Spleen (tissue), 13 donors: ENCODE measurements around the gene LUC7L3. TPM values are rescaled to one million over a fixed set of nuclear protein-coding genes. Genes with fewer than 3 reads are reported as not detected.

Experiments
- DNase-seq: peaks from one replicate; pipeline ENCODE4 v3.0.0-alpha.2; 2020
- H3K27ac ChIP-seq, 8 donors: fragments of 200-600 bp; sonication (generic) in 7 of 8; 1 replicate in 4 of 8; 2 replicates in 4 of 8; pipeline versions ENCODE4 v1.5.0 to v1.8.0; 2016 to 2021; ENCODE audit warnings: inconsistent platforms in 4 of 8, mild to moderate bottlenecking in 4 of 8, moderate library complexity in 1 of 8
- H3K27me3 ChIP-seq, 7 donors: fragments of 200-600 bp; sonication (generic) in 6 of 7; replicated peaks in 1 of 7; 1 replicate in 4 of 7; 2 replicates in 3 of 7; pipeline versions ENCODE4 v1.5.0 to v1.8.0; 2016 to 2021; ENCODE audit warnings: inconsistent platforms in 3 of 7, mild to moderate bottlenecking in 1 of 7
- H3K36me3 ChIP-seq, 6 donors: fragments of 200-600 bp; sonication (generic) in 5 of 6; 1 replicate in 4 of 6; 2 replicates in 2 of 6; pipeline versions ENCODE4 v1.5.0 to v1.8.0; 2016 to 2021; ENCODE audit warnings: inconsistent platforms in 2 of 6
- H3K4me1 ChIP-seq, 6 donors: fragments of 200-600 bp; sonication (generic) in 5 of 6; 1 replicate in 3 of 6; 2 replicates in 3 of 6; pipeline versions ENCODE4 v1.5.0 to v1.8.0; 2016 to 2021; ENCODE audit warnings: inconsistent platforms in 3 of 6
- H3K4me3 ChIP-seq, 8 donors: fragments of 200-600 bp; sonication (generic) in 7 of 8; 1 replicate in 4 of 8; 2 replicates in 4 of 8; pipeline versions ENCODE4 v1.5.0 to v1.8.0; 2016 to 2021; ENCODE audit warnings: inconsistent platforms in 4 of 8, mild to moderate bottlenecking in 4 of 8, moderate library complexity in 2 of 8
- H3K9me3 ChIP-seq, 8 donors: fragments of 200-600 bp; sonication (generic) in 7 of 8; 1 replicate in 4 of 8; 2 replicates in 4 of 8; pipeline versions ENCODE4 v1.5.0 to v1.8.0; 2016 to 2021; ENCODE audit warnings: inconsistent platforms in 4 of 8
- POLR2A ChIP-seq, 3 donors: fragments of 450-650 bp; IDR thresholded peaks; one replicate each; pipeline ENCODE4 v1.5.1; 2017; ENCODE audit warnings: antibody characterized with exemption in 3 of 3, mild to moderate bottlenecking in 1 of 3
- POLR2AphosphoS5 ChIP-seq, 3 donors: sonication (generic); formaldehyde crosslinking; IDR thresholded peaks; one replicate each; pipeline ENCODE4 v1.5.1; 2017; ENCODE audit warnings: antibody characterized with exemption in 3 of 3
- WGBS, 5 donors: extraction: QIAGEN DNeasy Blood & Tissue Kit in 3 of 5; methylation state at CpG; one replicate each; pipeline versions ENCODE4 v1.1.5 to v1.1.7; 2013 to 2018; 5-methylcytosine and 5-hydroxymethylcytosine counted together
- intact Hi-C: fragments of 100-400 bp; cut with DNase I; formaldehyde crosslinking; loops from one replicate; pipeline ENCODE4 v1.15.0; 2023; ENCODE audit warnings: low total_unique reads
- long read RNA-seq, 2 donors: transcript quantifications; one replicate each; lab custom pipeline, GENCODE V29; 2026
- polyA plus RNA-seq, 3 donors: library from polyadenylated mRNA; stranded (reverse); fragments of 200-250 nt; gene quantifications; one replicate each; pipeline ENCODE4 v1.2.1, GENCODE V29; 2013
- total RNA-seq, 7 donors: library from RNA; depleted of rRNA in 3 of 7; stranded (reverse); fragments of >200 nt in 3 of 7; fragmentation: NEBNext Ultra II Directional in 4 of 7; extraction: Animal tissue kit (Norgen Biotek cat#: 25700) in 4 of 7; gene quantifications; one replicate each; pipeline versions ENCODE4 v1.1.0 to v1.2.1, GENCODE V29; 2016 to 2021
- TF ChIP-seq, protein P1 (sequence below), 11 experiments: fragments of 200-600 bp in 7 of 11; fragments of 450-650 bp in 4 of 11; sonication (generic) in 4 of 11; IDR thresholded peaks in 8 of 11; conservative IDR thresholded peaks in 3 of 11; 1 replicate in 7 of 11; 2 replicates in 4 of 11; pipeline versions ENCODE4 v1.4.0 to v1.8.0; 2016 to 2021; ENCODE audit warnings: antibody characterized with exemption in 11 of 11, inconsistent platforms in 4 of 11, mild to moderate bottlenecking in 1 of 11
- donor health status: healthy with polysubstance abuse.
- donor health status: DM: no; HTN: no; CAD: no; lungs with moderate emphysema.
- donor health status: DM: no; HTN: no; CAD: no.
- donor health status: Bipolar disorder and iron deficiency.
- donor health status: healthy.
- donor health status: DM: no; HTN: no; CAD: no.
- donor health status: DM: yes; HTN: yes; CAD: no.

The LUC7L3 gene, protein sequence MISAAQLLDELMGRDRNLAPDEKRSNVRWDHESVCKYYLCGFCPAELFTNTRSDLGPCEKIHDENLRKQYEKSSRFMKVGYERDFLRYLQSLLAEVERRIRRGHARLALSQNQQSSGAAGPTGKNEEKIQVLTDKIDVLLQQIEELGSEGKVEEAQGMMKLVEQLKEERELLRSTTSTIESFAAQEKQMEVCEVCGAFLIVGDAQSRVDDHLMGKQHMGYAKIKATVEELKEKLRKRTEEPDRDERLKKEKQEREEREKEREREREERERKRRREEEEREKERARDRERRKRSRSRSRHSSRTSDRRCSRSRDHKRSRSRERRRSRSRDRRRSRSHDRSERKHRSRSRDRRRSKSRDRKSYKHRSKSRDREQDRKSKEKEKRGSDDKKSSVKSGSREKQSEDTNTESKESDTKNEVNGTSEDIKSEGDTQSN
- total RNA-seq (100 to 1,000 TPM; 121 to 223 (median 153) TPM), polyA plus RNA-seq (100 to 1,000 TPM in 2 of 3 donors, 10 to 100 TPM in 1; 91.2 to 141 (median 103) TPM)
- long read RNA-seq, donor 1, full-length matches to known transcripts = 23 of 96 reads
- long read RNA-seq, donor 1, partial matches to known transcripts = 73 of 96 reads
- long read RNA-seq, donor 1, other reads (novel, unspliced or antisense) = 0 of 96 reads
- long read RNA-seq, donor 2, full-length matches to known transcripts = 24 of 79 reads
- long read RNA-seq, donor 2, partial matches to known transcripts = 55 of 79 reads
- long read RNA-seq, donor 2, other reads (novel, unspliced or antisense) = 0 of 79 reads

DNA sequence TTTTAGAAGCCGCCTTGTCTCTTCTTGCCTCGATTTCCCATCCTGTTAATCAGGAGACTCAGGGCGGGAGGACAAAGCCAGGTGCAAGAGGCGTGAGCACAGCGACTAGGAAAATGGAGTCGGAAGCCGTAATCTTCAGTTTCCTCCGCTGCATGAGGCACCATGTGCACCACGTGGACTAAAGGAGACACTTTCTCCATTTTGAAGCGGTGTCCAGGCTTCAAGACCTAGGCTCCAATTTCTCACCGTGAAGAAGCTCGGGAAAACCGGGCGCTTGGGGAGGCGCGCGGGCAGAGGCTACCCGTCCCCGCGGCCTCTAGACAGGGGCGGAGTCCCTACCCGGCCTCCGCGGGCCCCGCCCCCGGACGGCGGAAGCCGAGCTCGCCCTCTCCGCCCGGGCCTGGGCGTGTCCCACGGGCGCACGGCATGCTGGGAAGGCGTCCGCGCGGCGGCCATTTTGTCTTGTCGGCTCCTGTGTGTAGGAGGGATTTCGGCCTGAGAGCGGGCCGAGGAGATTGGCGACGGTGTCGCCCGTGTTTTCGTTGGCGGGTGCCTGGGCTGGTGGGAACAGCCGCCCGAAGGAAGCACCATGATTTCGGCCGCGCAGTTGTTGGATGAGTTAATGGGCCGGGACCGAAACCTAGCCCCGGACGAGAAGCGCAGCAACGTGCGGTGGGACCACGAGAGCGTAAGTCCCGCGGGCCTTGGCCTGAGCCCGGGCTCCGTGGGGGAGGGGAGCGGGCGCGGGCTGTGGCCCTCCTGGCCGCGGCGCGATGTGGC lies at the start of gene LUC7L3:
Gene LUC7L3, plus strand, starts transcription at position 460 of the 780 bp plus-strand sequence. Its CDS starts 130 bp downstream, at position 590.
- WGBS, 5 donors = 1 to 3% (median 1%) methylated on average over 42 to 76 of the region's 76 CpGs
- no peaks in the 10 kb centered on the region for H3K9me3 ChIP-seq
- peaks cover 31 to 61% (median 46%) of the 10 kb centered on the region in 6 donors for H3K4me1 ChIP-seq
- H3K27me3 ChIP-seq = no peaks in the 10 kb centered on the region
- H3K27ac ChIP-seq = peak within 1 kb of the TSS; percentile 84 to 100 (median 98)
- H3K4me3 ChIP-seq = peak within 1 kb of the TSS; percentile 74 to 88 (median 83)
- intact Hi-C loops = no loop called here
- TF ChIP-seq, protein P1, sequence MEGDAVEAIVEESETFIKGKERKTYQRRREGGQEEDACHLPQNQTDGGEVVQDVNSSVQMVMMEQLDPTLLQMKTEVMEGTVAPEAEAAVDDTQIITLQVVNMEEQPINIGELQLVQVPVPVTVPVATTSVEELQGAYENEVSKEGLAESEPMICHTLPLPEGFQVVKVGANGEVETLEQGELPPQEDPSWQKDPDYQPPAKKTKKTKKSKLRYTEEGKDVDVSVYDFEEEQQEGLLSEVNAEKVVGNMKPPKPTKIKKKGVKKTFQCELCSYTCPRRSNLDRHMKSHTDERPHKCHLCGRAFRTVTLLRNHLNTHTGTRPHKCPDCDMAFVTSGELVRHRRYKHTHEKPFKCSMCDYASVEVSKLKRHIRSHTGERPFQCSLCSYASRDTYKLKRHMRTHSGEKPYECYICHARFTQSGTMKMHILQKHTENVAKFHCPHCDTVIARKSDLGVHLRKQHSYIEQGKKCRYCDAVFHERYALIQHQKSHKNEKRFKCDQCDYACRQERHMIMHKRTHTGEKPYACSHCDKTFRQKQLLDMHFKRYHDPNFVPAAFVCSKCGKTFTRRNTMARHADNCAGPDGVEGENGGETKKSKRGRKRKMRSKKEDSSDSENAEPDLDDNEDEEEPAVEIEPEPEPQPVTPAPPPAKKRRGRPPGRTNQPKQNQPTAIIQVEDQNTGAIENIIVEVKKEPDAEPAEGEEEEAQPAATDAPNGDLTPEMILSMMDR (IDR thresholded peaks at IDR 0.05 in 8 of 11, conservative IDR thresholded peaks at IDR 0.05 in 3 of 11) = peak in 4 of 11 experiments; percentile 9 to 30 (median 18)
- peak; percentile 93 to 96 (median 94) for TF ChIP-seq POLR2AphosphoS5 (IDR thresholded peaks at IDR 0.05)
- no peak for TF ChIP-seq POLR2A (IDR thresholded peaks at IDR 0.05)
- peaks cover 0 to 8% (median 0%) of the 10 kb centered on the region in 6 donors for H3K36me3 ChIP-seq
- peak; percentile 99 for DNase-seq

DNA sequence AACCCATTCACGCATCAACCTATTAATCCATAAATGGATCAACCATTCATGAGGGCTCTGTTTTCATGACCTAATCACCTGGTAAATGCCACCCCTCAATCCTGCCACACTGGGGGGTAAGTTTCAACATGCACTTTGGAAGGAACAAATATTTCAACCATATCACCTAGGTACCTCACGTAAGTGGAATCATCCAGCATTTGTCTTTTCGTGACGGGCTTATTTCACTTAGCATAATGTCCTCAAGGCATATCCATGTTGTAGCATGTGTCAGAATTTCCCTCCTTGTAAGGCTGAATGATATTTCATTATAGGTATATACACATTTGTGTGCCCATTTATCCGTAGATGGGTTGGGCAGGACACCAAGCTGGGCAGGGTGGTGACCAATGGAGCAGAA lies 47.3 kb upstream of the LUC7L3 start:
- WGBS, 5 donors = 91 to 99% (median 94%) methylated on average over 5 of the region's 5 CpGs

DNA sequence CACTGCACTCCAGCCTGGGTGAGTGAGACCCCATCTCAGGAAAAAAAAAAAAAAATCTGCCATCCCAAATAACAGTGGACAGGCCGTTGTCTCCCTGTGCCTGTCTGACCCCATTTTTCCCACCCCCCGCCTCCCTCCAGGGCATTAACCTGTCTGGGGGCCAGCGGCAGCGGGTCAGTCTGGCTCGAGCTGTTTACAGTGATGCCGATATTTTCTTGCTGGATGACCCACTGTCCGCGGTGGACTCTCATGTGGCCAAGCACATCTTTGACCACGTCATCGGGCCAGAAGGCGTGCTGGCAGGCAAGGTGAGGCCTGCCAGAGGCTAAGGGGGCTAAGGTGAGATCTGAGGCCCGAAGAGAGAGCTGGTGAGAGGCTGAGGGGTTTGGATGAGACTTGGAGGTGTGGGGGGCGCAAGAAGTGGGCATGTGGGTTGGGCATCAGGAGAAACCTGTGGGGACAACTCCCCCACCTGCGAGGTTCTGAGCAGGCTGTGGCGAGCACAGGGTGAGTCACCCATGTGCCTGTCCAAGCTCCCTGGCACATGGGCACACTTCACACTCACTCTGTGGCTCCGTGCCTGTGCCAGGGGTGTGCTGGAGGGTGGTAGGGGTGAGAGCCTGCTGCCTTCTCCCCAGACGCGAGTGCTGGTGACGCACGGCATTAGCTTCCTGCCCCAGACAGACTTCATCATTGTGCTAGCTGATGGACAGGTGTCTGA lies 46.4 kb upstream of the LUC7L3 start:
- intact Hi-C loops = no loop called here
- no peaks in the 10 kb centered on the region for H3K27me3 ChIP-seq
- WGBS, 5 donors = 90 to 97% (median 92%) methylated on average over 15 to 20 of the region's 20 CpGs
- peak; percentile 63 for DNase-seq
- H3K36me3 ChIP-seq = no peaks in the 10 kb centered on the region
- peaks cover 0 to 8% (median 2%) of the 10 kb centered on the region in 6 donors for H3K4me1 ChIP-seq
- H3K9me3 ChIP-seq = no peaks in the 10 kb centered on the region
- H3K27ac ChIP-seq = no peak overlapping the region
- no peak for TF ChIP-seq POLR2AphosphoS5 (IDR thresholded peaks at IDR 0.05)
- no peak for TF ChIP-seq POLR2A (IDR thresholded peaks at IDR 0.05)
- no peak overlapping the region for H3K4me3 ChIP-seq

More for the DNA sequence above, 47.3 kb upstream of the LUC7L3 start:
- Histone ChIP-seq H3K4me1 (peaks cover 0 to 14% (median 4%) of the 10 kb centered on the region in 6 donors), H3K27ac (no peak overlapping the region), H3K9me3 (no peaks in the 10 kb centered on the region), H3K36me3 (no peaks in the 10 kb centered on the region), H3K27me3 (no peaks in the 10 kb centered on the region), H3K4me3 (no peak overlapping the region)
- intact Hi-C loops = no loop called here
- TF ChIP-seq, protein P1 (IDR thresholded peaks at IDR 0.05 in 8 of 11, conservative IDR thresholded peaks at IDR 0.05 in 3 of 11) = no peak
- no peak for TF ChIP-seq POLR2A (IDR thresholded peaks at IDR 0.05)
- TF ChIP-seq POLR2AphosphoS5 (IDR thresholded peaks at IDR 0.05) = no peak
- no peak for DNase-seq

DNA sequence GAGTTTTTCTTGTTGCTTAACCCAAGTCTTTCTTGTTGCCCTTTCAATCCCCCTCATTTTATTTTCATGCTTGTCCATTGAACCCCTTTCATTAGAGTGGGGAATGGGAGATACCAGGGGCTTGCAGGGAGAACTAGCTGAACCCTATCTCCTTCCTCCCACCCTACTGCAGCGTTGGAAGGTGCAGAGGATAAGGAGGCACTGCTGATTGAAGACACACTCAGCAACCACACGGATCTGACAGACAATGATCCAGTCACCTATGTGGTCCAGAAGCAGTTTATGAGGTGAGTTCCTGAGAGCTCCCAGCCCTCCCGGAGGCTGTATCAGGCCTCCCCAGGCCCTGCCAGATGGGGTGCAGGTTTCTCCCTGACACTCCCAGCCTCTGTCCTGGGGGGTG lies 44.2 kb upstream of the LUC7L3 start:
- DNase-seq = no peak
- Histone ChIP-seq H3K36me3 (no peaks in the 10 kb centered on the region), H3K4me1 (peaks cover 0 to 5% (median 0%) of the 10 kb centered on the region in 6 donors), H3K4me3 (no peak overlapping the region), H3K27ac (no peak overlapping the region), H3K27me3 (peaks cover 0 to under 1% (median 0%) of the 10 kb centered on the region in 7 donors), H3K9me3 (no peaks in the 10 kb centered on the region)
- TF ChIP-seq POLR2AphosphoS5 (IDR thresholded peaks at IDR 0.05) (no peak), POLR2A (IDR thresholded peaks at IDR 0.05) (no peak)
- TF ChIP-seq, protein P1 (IDR thresholded peaks at IDR 0.05 in 8 of 11, conservative IDR thresholded peaks at IDR 0.05 in 3 of 11) = no peak
- WGBS, 5 donors = 46 to 88% (median 83%) methylated on average over 3 of the region's 3 CpGs
- intact Hi-C loops = no loop called here
